AG09319 (cell line): ENCODE data around the gene RMND5A.

Experiments
- DNase-seq: peaks from one replicate; pipeline ENCODE4 v3.0.0-alpha.2; 2010; ENCODE audit warnings: low read depth; ENCODE audit errors: extremely low read depth
- CTCF ChIP-seq: IDR thresholded peaks from 2 replicates; pipeline ENCODE4 v1.5.1; 2011; ENCODE audit warnings: low read depth, mild to moderate bottlenecking, inconsistent platforms, low read length, moderate library complexity

RMND5A gene

GRCh38 chr2:86770816-86771301 is 50.8 kb downstream of the RMND5A start:
- DNase-seq = no peak

DNA sequence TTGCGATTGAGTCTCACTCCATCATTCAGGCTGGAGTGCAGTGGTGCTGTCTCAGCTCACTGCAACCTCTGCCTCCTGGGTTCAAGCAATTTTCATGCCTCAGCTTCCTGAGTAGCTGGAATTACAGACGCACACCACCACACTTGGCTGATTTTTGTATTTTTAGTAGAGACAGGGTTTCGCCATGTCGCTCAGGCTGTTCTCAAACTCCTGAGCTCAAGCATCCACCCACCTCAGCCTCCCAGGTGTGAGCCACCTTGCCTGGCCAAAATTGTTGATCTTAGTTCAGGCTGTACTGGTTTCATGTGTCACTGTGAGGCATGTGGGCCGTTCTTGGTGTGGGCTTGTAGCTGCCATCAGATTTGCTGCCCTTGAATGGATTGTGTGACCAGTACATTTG is 52.5 kb downstream of the RMND5A start:
- no peak for DNase-seq
- TF ChIP-seq CTCF = no peak

More at GRCh38 chr2:86770816-86771301, 50.8 kb downstream of the RMND5A start:
- TF ChIP-seq CTCF = no peak

GRCh38 chr2:86774862-86775261 is 54.8 kb downstream of the RMND5A start:
- TF ChIP-seq CTCF = no peak
- DNase-seq = no peak

DNA sequence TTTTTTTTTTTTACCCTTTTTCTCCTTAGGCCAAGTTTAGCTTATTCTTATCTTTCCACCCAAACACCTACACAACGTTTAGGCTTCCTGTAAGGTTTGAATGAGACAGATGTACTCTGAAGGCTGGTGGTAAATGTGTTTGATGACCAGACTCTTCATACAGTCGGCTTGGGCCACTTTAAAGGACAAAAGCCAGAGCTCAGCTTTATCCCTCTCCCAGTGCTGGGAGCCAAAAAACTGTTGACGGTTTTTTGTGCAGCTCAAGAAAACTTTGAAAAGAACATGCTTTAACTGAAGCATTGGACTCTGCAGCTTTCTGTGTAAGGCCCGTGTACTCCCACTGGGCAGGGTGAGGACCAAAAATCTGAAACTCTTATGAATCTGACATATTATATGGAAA is 55.2 kb downstream of the RMND5A start:
- TF ChIP-seq CTCF = no peak
- DNase-seq = no peak

GRCh38 chr2:86776532-86776931 is 56.4 kb downstream of the RMND5A start:
- DNase-seq = no peak
- no peak for TF ChIP-seq CTCF

DNA sequence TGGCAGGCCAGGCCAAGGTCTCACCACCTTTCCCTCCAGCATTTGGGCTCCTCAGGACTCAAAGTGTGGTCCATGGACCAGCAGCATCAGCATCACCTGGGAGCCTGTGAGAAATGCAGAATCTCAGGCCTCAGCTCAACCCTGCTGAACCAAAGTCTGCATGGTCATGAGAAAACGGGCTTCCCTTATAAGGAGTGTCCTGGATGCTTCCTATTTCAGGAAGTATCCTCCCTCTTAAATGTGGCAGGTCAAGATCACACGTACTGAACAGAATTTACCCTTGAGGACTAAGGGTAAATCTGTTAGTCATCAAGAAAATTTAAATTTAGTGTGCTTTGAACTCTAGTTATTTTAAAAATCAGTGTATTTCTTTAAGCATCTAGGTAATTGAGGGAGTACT is 58.9 kb downstream of the RMND5A start:
- no peak for TF ChIP-seq CTCF
- no peak for DNase-seq

DNA sequence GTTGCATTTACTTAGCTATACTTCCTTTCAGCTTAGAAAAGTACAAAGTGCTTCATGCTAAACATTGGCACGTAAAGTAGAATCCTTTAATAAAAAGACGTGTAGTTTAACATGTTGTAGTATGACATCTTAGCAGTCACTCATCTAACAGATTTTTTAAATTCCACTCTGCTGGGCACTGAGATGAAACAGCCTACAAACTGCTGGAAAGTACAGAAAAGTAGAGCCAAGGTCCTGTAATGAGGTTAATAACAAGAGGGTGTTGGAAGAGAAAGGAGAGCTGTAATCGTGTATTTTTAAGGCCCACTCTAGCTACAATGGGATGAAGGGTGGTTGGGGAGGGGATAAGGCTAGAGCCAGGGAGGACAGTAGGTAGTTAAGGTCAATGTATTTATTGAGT is 59.9 kb downstream of the RMND5A start:
- no peak for TF ChIP-seq CTCF
- no peak for DNase-seq

DNA sequence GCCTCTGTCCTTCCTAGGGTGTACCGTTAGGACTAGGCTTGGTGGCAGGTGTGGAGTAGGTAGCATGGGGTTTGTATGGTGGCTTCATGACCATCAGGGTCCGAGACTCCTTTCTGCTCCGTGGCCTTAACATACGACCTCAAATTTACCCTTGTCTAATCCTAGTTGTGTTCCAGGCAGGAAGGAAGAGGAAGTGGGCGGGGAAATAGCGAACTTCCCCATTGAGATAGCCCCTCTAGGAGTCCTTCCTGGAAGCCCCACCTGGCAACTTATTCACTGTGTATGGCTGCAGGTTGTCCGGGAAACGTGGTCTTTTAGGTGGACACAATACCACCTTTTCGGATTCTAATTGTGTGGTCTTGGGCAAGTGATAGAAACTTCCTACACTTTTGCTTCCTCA is 61.3 kb downstream of the RMND5A start:
- TF ChIP-seq CTCF = no peak
- no peak for DNase-seq
